Neuronal stem cell (in vitro differentiated cells): ENCODE measurements around the gene ADRA1B.

Experiments used
- DNase-seq: peaks from one replicate; pipeline ENCODE4 v3.0.0-alpha.2; 2013; ENCODE audit warnings: low spot score
- H2AFZ ChIP-seq: one replicate; pipeline ENCODE4 v1.6.1; 2013; ENCODE audit warnings: mild to moderate bottlenecking, low read length, inconsistent platforms
- H2AK5ac ChIP-seq: 2 replicates; pipeline ENCODE4 v1.6.1; 2013; ENCODE audit warnings: low read depth, mild to moderate bottlenecking, inconsistent platforms, low read length, moderate library complexity, mixed read lengths
- H2BK120ac ChIP-seq: 2 replicates; pipeline ENCODE4 v1.6.1; 2013; ENCODE audit warnings: low read depth, mild to moderate bottlenecking, inconsistent platforms, low read length, moderate library complexity, mixed read lengths
- H2BK12ac ChIP-seq: one replicate; pipeline ENCODE4 v1.6.1; 2013; ENCODE audit warnings: low read length, inconsistent platforms
- H2BK15ac ChIP-seq: 2 replicates; pipeline ENCODE4 v1.6.1; 2013; ENCODE audit warnings: mild to moderate bottlenecking, low read length, inconsistent platforms, mixed read lengths
- H2BK5ac ChIP-seq: one replicate; pipeline ENCODE4 v1.6.1; 2013; ENCODE audit warnings: inconsistent platforms, mild to moderate bottlenecking, low read length, moderate library complexity
- H3K14ac ChIP-seq: one replicate; pipeline ENCODE4 v1.6.1; 2013; ENCODE audit warnings: low read length, inconsistent platforms
- H3K18ac ChIP-seq: 2 replicates; pipeline ENCODE4 v1.6.1; 2013; ENCODE audit warnings: low read length, inconsistent platforms
- H3K23ac ChIP-seq: 2 replicates; pipeline ENCODE4 v1.6.1; 2013; ENCODE audit warnings: low read depth, mild to moderate bottlenecking, mixed read lengths, low read length, inconsistent platforms; ENCODE audit not compliant: poor library complexity
- H3K27ac ChIP-seq: replicated peaks from 3 replicates; pipeline ENCODE4 v1.5.1; 2013; ENCODE audit warnings: low read length, inconsistent platforms
- H3K27me3 ChIP-seq, 3 experiments: 2 replicates each; pipeline ENCODE4 v1.6.1; 2013; ENCODE audit warnings: low read length in 3 of 3, mild to moderate bottlenecking in 2 of 3, inconsistent platforms in 1 of 3, low read depth in 1 of 3, mixed read lengths in 1 of 3, moderate library complexity in 1 of 3; ENCODE audit not compliant: control insufficient read depth in 3 of 3, insufficient read depth in 3 of 3
- H3K36me3 ChIP-seq, 2 donors: replicated peaks in 1 of 2; 2 replicates each; pipeline ENCODE4 v1.6.1; 2013; ENCODE audit warnings: low read length in 2 of 2; ENCODE audit not compliant: control insufficient read depth in 2 of 2, insufficient read depth in 2 of 2
- H3K4ac ChIP-seq: 2 replicates; pipeline ENCODE4 v1.6.1; 2013; ENCODE audit warnings: inconsistent platforms, mild to moderate bottlenecking, low read length, moderate library complexity
- H3K4me1 ChIP-seq, 2 donors: 1 replicate in 1 of 2; 2 replicates in 1 of 2; pipeline ENCODE4 v1.6.1; 2013; ENCODE audit warnings: low read length in 2 of 2, low read depth in 1 of 2; ENCODE audit not compliant: control insufficient read depth in 2 of 2, insufficient read depth in 1 of 2
- H3K4me2 ChIP-seq: one replicate; pipeline ENCODE4 v1.6.1; 2013; ENCODE audit warnings: mild to moderate bottlenecking, low read length, inconsistent platforms; ENCODE audit not compliant: insufficient read depth, poor library complexity, severe bottlenecking
- H3K4me3 ChIP-seq, 2 donors: 2 replicates each; pipeline ENCODE4 v1.5.1; 2013; ENCODE audit warnings: low read length in 2 of 2, mild to moderate bottlenecking in 2 of 2, inconsistent platforms in 1 of 2, moderate library complexity in 1 of 2
- H3K79me1 ChIP-seq: one replicate; pipeline ENCODE4 v1.6.1; 2013; ENCODE audit warnings: low read depth, mild to moderate bottlenecking, inconsistent platforms, low read length, moderate library complexity
- H3K9ac ChIP-seq: one replicate; pipeline ENCODE4 v1.6.1; 2013; ENCODE audit warnings: mild to moderate bottlenecking, low read depth, low read length, inconsistent platforms; ENCODE audit not compliant: poor library complexity
- H3K9me3 ChIP-seq, 2 donors: replicated peaks in 1 of 2; 2 replicates each; pipeline versions ENCODE3 to v1.6.1; 2013; ENCODE audit warnings: low read length in 2 of 2, mild to moderate bottlenecking in 2 of 2, inconsistent platforms in 1 of 2, low read depth in 1 of 2, mixed read lengths in 1 of 2, moderate library complexity in 1 of 2; ENCODE audit not compliant: control insufficient read depth in 2 of 2, insufficient read depth in 1 of 2
- H4K8ac ChIP-seq: one replicate; pipeline ENCODE4 v1.6.1; 2013; ENCODE audit warnings: low read depth, mild to moderate bottlenecking, inconsistent platforms, low read length, moderate library complexity
- H4K91ac ChIP-seq: one replicate; pipeline ENCODE4 v1.6.1; 2013; ENCODE audit warnings: low read length, low read depth, mild to moderate bottlenecking, inconsistent platforms; ENCODE audit not compliant: poor library complexity
- WGBS, 2 donors: extraction: QIAGEN DNeasy Blood & Tissue Kit; methylation state at CpG; one replicate each; pipeline ENCODE4 v1.1.7; 2013; ENCODE audit warnings: missing lambda C conversion rate in 2 of 2, mixed read lengths in 1 of 2; ENCODE audit not compliant: insufficient read length in 2 of 2, insufficient replicate concordance in 1 of 2; ENCODE audit errors: extremely low coverage in 2 of 2; 5-methylcytosine and 5-hydroxymethylcytosine counted together

The ADRA1B gene

DNA sequence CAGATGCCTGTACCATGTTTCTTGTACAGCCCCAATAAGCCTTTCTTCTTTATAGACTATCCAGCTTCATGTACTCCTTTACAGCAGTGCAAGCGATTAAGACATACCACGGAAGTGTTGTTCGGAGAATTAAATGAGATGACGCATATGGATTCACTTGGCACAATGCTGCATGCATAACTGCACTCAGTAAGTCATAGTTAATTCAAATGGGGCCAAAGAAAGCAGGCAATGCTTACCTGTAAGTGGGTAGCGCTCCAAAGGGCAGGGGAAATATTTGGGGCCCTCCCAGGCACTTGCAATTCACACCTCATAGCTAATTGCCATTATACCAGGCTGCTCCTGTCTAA, 7.7 kb upstream of the ADRA1B start:
- no peak overlapping the region for H3K23ac ChIP-seq
- no peaks in the 10 kb centered on the region for H3K9me3 ChIP-seq
- no peak overlapping the region for H2BK120ac ChIP-seq
- no peak overlapping the region for H2AK5ac ChIP-seq
- no peak overlapping the region for H2AFZ ChIP-seq
- peaks cover 0 to 8% of the 10 kb centered on the region in 2 donors for H3K4me1 ChIP-seq
- no peak overlapping the region for H3K4ac ChIP-seq
- no peak overlapping the region for H4K91ac ChIP-seq
- H2BK5ac ChIP-seq, result no peak overlapping the region
- WGBS, 2 donors, result no CpG with 5 or more reads among the region's 5 CpGs
- H3K9ac ChIP-seq, result no peak overlapping the region
- H3K4me2 ChIP-seq, result no peak overlapping the region
- H3K27me3 ChIP-seq, result peaks cover 0 to 18% (median 0%) of the 10 kb centered on the region in 3 experiments
- H3K18ac ChIP-seq, result no peak overlapping the region
- H4K8ac ChIP-seq, result no peak overlapping the region
- H3K14ac ChIP-seq, result no peak overlapping the region
- H3K4me3 ChIP-seq, result no peak overlapping the region
- no peaks in the 10 kb centered on the region for H3K79me1 ChIP-seq
- H2BK15ac ChIP-seq, result no peak overlapping the region
- no peak overlapping the region for H2BK12ac ChIP-seq
- no peaks in the 10 kb centered on the region for H3K36me3 ChIP-seq
- H3K27ac ChIP-seq, result no peak overlapping the region
- no peak for DNase-seq

DNA sequence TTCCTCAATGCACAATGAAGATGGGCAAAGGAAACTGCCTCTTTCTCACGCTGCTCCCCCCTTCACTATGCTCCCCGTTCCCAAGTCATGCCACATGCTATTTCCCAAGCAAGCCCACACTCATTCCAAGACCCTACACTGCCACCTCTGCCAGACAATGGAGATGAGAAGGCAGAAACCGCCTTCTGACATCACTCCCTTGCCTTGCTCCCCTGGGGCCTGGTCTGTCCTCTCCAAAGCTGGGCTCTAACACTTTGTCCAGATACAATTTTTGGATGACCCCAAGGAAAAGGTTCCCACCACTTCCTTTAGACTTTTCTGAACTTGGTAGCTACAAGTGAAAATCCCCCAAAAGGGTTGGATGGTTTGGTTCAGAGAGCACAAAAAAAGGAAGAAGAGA, 7.2 kb upstream of the ADRA1B start:
- H4K91ac ChIP-seq, result no peak overlapping the region
- H3K4me2 ChIP-seq, result no peak overlapping the region
- WGBS, 2 donors, result no CpG with 5 or more reads among the region's 3 CpGs
- H3K79me1 ChIP-seq, result no peaks in the 10 kb centered on the region
- H3K14ac ChIP-seq, result no peak overlapping the region
- H2BK12ac ChIP-seq, result no peak overlapping the region
- H3K36me3 ChIP-seq, result no peaks in the 10 kb centered on the region
- H2BK120ac ChIP-seq, result no peak overlapping the region
- H3K9ac ChIP-seq, result no peak overlapping the region
- no peak overlapping the region for H3K23ac ChIP-seq
- no peak overlapping the region for H3K4me3 ChIP-seq
- no peak overlapping the region for H3K18ac ChIP-seq
- H2AK5ac ChIP-seq, result no peak overlapping the region
- no peaks in the 10 kb centered on the region for H3K9me3 ChIP-seq
- DNase-seq, result no peak
- peaks cover 0 to 24% (median 0%) of the 10 kb centered on the region in 3 experiments for H3K27me3 ChIP-seq
- H3K4me1 ChIP-seq, result peaks cover 0 to 8% of the 10 kb centered on the region in 2 donors
- H3K27ac ChIP-seq, result no peak overlapping the region
- H2BK5ac ChIP-seq, result no peak overlapping the region
- H2AFZ ChIP-seq, result no peak overlapping the region
- no peak overlapping the region for H4K8ac ChIP-seq
- H3K4ac ChIP-seq, result no peak overlapping the region
- no peak overlapping the region for H2BK15ac ChIP-seq

DNA sequence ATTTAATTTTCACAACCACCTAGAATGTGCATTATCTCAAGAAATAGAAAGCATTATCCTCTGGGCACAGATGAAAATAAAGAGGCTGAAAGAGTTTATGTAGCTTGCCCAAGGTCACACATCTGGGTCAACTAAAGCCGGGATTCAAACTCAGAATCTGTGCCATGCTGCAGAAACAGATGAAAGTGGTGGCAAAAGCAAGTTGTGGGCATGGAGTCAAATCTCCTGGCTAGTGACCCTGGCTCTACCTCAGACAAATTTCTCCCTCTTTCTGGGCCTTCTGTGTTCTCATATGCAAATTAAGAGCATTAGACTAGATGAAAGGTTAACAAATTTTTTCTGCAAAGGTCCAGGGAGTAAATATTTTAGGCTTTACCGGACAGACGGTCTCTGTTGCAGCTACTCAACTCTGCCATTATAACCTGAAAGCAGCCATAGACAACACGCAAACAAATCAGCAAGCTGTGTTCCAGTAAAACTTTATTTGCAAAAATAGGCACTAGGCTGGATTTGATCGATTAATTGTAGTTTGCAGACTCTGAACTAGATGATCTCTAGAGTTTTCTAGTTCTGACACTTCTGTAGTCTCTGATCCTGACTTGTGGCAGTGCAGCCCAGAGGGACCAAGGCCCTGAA, 6.0 kb upstream of the ADRA1B start:
- no CpG with 5 or more reads among the region's 5 CpGs for WGBS, 2 donors
- H3K9me3 ChIP-seq, result no peaks in the 10 kb centered on the region
- no peak overlapping the region for H3K18ac ChIP-seq

DNA sequence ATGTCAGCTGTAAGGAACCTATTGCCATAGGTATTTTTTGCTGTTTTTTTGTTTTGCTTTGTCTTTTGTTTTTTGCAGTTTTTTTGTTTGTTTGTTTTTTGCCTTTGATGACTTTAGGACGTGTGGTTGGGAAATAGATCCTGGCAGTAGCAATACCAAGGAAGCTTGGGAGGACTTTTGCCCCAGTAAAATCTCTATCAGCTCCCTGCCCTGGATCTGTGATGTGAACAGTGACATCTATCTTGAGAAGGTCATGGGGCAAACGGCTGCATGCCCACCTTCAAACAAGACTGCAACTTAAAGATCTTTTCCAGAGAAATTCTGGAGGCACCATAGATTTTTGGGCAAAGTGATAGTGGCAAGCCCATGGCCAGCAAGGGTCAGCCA, 5.4 kb upstream of the ADRA1B start:
- no peak overlapping the region for H4K8ac ChIP-seq
- no peak for DNase-seq
- H2BK15ac ChIP-seq, result no peak overlapping the region
- no peak overlapping the region for H3K9ac ChIP-seq
- H3K4ac ChIP-seq, result no peak overlapping the region
- peaks cover 0 to 12% of the 10 kb centered on the region in 2 donors for H3K4me1 ChIP-seq
- no peak overlapping the region for H3K18ac ChIP-seq
- H3K27me3 ChIP-seq, result peaks cover 0 to 41% (median 11%) of the 10 kb centered on the region in 3 experiments
- no peak overlapping the region for H3K4me2 ChIP-seq
- H3K9me3 ChIP-seq, result no peaks in the 10 kb centered on the region
- H2BK5ac ChIP-seq, result no peak overlapping the region
- H3K14ac ChIP-seq, result no peak overlapping the region
- H3K4me3 ChIP-seq, result no peak overlapping the region
- no peak overlapping the region for H4K91ac ChIP-seq
- WGBS, 2 donors, result no CpG with 5 or more reads among the region's 2 CpGs
- H3K36me3 ChIP-seq, result no peaks in the 10 kb centered on the region
- no peak overlapping the region for H2BK12ac ChIP-seq
- H2AFZ ChIP-seq, result no peak overlapping the region
- no peak overlapping the region for H3K27ac ChIP-seq
- no peak overlapping the region for H2BK120ac ChIP-seq
- no peak overlapping the region for H3K23ac ChIP-seq
- H3K79me1 ChIP-seq, result no peaks in the 10 kb centered on the region
- H2AK5ac ChIP-seq, result peak overlapping the region; percentile 32

More for the DNA sequence above, 6.0 kb upstream of the ADRA1B start:
- Histone ChIP-seq H3K27ac (no peak overlapping the region), H3K4me2 (no peak overlapping the region), H2AK5ac (no peak overlapping the region), H3K4me3 (no peak overlapping the region), H3K36me3 (no peaks in the 10 kb centered on the region), H4K8ac (no peak overlapping the region), H2BK120ac (no peak overlapping the region), H3K79me1 (no peaks in the 10 kb centered on the region), H4K91ac (no peak overlapping the region), H2BK15ac (no peak overlapping the region), H3K9ac (no peak overlapping the region), H3K4me1 (peaks cover 0 to 8% of the 10 kb centered on the region in 2 donors), H2BK12ac (no peak overlapping the region), H3K27me3 (peaks cover 0 to 36% (median 6%) of the 10 kb centered on the region in 3 experiments), H3K14ac (no peak overlapping the region), H2AFZ (no peak overlapping the region), H3K4ac (no peak overlapping the region), H2BK5ac (no peak overlapping the region), H3K23ac (no peak overlapping the region)
- DNase-seq, result no peak
